HG03025 (cell line): Measurements from ENCODE around the gene MMEL1.

ENCODE experiments used
- ATAC-seq: cut with Tn5 transposase; IDR thresholded peaks from one replicate; pipeline ENCODE4 v1.9.1; 2021; ENCODE audit warnings: mild to moderate bottlenecking, moderate library complexity; ENCODE audit not compliant: unreplicated experiment, low FRiP score

MMEL1 gene

DNA sequence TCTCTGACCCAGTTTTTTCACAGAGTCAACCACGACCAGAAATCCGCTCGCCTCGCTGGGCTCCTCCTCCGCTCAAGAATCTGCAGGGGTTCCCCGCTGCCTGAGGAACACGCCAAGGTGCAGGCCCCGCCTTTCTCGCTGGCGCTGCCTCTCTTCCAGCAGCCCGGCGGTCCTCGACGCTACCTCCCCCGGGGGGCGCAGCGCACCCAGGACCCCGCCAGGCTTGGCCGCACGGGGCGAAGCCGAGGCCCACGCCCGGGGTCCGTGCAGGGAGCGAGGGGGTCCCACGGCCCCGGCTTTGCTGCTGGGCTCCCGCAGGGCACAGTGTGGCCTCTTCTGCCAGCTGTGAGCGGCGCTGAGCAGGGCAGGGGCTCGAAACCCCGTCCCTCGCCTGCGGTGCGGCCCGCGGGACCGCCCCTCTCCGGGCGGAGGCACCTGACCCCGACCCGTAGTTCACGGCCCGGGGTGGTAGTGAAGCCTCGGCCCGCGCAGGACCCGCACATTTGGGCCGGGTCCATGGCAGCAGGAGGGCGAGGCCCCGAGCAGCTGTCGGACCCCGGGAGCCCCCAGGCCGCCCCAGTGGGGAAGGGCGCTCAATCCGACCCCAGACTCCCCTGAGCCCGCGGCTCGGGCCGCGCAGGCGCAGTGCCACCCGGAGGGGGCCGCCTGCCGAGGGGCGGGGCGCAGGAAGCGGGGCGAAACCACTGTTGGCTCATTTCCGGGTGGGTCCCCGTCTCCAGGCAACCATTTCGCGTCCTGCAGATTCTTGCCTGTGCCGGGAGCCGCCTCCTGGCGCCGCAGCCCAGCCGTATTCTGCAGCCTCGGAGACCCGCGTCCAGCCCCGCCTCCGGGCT, 10.0 kb upstream of the MMEL1 start:
- ATAC-seq: peak; percentile 57

DNA sequence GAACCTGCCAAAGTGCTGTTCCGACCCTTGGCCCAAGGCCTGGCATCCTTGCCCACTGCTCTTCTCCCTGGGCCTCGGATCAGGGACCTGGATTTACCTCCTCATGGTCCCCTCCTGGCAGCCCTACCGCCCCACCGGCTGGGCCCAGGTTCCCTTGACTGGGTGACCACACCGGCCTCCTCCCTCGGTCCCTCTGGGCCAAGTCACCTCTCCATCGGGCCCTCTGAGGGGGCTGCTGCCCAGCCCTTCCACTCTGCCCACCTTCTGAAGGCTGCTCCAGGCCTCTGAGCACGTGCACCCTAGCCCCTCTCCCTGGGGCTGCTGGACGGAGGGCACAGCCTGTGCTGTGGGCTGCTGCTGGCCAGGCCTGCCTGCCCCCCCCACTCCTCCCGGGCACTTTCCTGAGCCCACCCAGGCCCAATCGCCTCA, 9.3 kb upstream of the MMEL1 start:
- no peak for ATAC-seq

DNA sequence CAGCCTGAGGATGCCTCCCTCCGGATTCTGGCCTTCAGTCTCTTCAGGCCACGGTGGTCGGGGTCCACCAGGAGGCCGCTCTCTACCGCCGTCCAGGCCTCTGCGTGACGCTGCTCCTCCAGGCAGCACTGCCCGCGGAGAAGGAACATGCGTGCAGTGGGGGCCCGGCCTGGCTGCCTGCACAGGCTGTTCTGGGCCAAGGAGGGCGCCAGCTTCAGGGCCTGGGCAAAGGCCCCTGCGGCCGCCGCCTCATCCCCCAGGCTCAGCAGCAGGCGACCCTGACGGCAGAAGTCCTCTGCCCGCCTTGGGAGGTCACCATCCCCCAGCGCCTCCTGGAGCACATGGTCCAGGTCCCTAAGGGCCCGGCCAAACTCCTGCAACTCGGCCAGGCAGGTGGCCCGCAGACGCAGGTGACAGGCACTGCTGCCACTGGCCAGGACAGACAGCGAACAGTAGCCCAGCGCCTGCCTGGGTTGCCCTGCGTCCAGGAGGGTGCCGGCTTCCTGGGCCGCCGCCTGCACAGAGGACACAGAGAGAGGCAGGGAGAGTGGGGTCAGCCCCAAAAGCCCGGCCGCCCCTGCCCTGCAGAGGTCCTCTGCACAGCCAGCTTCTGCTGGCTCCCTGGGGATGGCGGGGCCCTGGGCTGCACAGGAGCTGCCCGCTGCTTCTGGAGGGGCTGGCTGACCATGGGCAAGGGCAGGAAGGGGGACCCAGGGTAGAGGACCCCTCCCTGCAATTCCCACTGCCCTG, 8.7 kb upstream of the MMEL1 start:
- ATAC-seq: no peak

DNA sequence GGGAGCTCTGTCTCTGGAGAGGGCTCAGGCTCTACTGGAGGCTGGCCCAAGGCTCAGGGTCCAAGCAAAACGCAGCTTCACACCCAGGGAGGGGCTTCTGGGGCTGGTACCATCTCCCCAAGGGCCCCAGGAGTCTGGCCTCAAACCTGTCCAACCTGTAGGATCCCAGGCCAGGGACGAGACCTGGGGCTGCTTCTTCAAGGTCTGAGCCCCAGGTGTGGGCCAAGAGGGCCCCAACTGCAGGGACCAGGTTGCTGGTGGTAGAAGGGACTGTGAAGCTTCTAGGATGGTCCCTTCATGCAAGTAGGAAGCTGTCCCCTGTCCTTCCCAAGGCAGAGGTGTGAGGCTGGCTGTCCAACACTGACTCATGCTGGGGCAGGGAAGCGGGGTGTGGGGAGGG, 7.8 kb upstream of the MMEL1 start:
- no peak for ATAC-seq

DNA sequence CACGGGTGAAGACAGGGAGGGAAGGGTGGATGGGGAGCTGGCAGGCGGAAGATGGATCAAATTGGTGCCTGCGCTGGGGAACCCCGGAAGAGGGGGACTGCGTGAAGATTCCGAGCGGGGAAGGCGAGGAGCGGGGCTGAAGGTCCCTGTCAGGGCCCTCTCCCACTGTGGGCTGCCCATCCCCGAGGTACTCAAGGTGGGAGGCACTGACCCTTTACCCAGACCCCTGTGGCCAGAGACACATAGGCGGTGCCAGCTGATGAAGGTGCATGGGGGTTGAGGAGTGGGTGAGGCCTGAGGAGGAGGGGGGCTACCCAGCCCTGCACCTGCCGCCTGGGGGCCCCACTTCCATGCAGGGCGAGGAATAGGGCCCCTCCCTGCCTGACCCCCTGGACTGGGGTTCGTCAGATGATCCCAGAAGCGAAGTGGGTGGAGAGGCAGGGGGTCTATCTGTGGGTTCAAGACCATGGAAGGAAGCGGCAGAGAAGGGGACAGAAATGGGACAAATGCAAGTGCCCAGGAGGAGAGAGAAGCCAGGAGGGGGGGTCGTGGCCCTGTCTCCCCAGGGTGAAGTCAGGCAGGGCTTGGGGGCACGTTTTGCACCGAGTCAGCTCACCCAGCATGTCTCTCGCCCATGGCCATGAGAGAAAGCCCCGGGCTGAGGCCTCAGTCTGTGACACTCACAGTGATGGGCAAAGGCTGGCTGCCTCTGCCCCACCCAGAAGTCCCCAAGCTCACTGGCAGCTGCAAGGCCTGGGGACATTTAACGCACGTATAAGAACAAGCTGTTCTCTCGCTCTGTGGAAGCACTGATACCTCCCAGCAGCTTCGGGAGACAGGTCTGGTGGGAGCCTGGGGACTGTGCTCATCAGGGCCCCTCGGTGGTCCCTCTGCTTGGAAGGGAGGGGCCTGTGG, 7.0 kb upstream of the MMEL1 start:
- no peak for ATAC-seq

DNA sequence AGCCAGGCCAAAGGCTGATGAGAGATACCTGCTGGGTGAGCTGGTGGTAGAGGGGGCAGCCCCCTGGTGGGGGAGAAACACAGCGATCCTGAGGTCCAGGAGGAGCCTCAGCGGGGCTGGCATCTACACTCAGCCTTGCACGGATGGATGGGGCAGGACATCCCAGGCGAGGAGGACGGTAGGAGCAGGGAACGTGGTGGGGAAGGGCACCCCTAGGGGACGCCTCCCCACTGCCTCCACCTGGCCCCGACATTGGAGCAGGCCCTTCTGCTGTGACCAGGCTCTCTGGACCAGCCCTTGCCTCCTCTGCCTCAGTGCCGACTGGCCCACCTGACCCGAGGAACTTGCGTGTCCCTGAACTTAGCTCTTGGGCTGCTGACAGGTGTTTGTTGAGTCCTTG, 6.4 kb upstream of the MMEL1 start:
- ATAC-seq: no peak

DNA sequence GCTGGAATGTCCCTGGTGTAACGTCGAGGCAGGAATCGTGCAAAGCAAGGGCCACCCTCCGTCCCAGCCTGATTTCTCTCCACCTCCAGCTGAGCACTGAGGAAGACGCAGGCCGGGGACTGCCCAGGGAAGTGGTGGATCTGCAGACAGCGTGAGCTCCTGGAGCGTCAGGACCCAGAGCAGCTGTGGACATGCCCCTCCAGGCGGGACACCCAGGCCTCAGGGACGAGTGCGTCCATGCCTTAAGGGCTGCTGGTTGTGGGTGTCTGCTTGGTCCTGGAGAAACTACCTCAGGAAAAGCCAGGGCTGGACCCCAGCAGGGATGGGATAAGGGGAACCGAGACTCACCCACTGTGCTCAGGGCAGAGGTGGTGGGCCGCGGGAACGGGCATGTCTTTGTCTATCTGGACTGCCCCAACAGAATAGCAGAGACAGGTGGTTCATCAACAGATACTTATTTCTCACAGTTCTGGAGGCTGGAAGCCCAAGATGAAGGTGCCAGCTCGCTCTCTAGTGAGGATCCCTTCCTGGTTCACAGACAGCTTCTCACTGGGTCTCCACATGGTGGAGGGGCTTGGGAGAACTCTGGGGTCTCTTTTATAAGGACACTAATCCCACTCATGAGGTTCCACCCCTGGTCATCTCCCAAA, 5.8 kb upstream of the MMEL1 start:
- ATAC-seq: no peak

DNA sequence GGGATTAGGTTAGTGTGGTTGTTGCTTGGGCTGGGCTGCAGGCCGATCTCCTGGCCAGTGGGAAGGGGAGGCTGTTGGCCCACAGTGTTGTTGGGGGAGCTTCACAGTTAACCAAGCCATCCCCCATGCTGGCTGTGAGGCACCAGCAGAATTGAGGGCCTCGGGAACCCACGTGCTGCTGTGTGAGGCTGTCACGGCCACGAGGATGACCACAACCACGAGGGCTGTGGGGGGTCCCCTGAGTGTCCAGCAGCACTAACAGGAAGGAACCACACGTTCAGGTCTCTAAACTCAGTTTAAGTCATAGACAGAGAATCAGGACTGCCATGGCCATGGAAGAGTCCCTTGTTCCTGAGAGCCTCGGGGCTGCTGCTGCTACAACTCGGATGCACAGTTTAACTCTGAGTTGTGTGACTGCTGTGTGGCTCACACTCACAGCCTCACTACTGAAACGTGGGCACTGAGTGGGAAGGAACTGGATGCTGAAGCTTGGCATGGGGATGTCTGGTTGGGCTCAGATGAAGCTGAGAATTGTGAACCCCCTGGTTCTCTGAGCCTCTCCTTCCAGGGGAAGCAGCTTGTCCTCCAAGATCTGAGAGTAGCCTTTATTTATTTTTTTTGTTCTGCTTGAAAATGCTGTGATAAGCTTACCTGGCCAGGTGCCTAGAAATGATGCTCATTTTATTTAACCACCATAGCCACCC, 4.8 kb upstream of the MMEL1 start:
- no peak for ATAC-seq

DNA sequence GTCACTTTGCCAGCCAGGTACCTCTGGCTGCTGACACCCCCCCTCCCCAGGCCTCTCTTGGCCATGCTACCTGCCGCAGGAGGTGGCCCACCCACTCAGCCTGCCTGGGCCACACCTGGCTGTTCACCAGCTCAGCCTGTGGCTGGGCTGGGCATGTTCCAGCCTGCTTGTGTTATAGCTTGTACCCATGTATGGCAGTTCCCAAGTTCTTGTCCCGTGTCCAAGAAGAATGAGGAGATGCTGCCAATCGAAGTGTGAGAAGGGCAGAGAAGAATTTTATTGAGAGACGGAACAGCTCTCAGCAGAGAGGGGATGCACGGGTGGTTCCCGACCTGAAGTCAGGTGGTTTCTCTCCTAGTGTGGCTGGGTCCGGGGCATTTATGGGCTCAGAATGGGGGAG, 3.9 kb upstream of the MMEL1 start:
- no peak for ATAC-seq

DNA sequence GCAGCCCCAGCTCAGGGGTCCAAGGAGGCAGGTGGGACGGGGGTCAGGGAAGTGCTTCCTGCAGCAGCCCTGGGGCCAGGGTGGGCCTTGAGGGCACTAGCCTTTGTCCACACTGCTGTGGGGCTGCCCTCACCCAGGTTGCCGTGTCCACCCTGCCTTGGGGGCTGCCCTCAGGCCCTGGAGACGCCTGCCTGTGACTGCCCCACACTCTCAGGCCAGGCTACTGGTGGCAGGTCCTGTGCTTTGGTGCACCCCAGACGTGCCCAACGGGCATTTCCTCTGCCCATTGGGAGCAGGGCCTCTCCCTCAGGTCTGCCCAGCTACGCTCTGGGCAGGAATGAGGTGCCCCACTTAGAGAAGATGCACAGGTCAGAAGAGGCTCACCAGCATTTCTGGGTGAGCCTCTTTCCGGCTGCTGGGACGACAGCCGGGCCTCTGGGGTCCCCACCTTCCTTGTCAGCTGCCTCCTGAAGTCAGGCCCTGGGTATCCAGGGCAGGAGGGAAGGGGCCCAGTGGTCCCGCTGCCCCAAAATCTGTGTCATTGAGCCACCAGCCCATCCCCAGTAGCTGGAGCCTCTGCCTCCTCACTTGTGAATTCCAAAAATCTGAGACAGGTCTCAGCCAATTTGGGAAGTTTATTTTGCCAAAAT, 2.7 kb upstream of the MMEL1 start:
- ATAC-seq: no peak

DNA sequence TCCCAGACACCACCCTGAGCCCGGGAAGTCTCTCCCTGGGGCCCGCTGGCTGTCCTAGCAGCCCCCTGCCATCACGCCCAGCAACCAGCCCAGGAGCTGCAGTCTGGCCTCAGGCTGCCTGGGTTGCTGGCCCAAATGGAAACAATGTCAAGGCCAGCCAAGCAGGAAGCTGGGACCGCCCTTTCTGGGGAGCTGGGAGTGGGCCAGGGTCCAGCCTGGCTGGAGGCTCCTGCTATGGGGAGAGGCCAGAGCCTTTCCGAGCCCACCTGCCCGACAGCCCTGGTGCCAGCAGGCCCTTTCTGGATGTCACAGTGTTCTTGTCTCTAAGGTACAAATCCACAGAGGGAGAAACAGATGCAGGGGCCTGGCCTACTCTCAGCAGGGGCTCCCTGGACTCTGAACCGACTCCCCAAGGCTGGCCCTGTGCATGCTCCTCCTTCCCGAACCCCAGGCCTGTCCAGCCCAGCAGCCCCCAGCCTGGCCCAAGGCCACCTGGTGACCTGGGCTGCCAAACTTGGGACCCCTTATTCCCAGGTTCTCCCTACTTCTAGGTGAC, 1.2 kb upstream of the MMEL1 start:
- no peak for ATAC-seq

DNA sequence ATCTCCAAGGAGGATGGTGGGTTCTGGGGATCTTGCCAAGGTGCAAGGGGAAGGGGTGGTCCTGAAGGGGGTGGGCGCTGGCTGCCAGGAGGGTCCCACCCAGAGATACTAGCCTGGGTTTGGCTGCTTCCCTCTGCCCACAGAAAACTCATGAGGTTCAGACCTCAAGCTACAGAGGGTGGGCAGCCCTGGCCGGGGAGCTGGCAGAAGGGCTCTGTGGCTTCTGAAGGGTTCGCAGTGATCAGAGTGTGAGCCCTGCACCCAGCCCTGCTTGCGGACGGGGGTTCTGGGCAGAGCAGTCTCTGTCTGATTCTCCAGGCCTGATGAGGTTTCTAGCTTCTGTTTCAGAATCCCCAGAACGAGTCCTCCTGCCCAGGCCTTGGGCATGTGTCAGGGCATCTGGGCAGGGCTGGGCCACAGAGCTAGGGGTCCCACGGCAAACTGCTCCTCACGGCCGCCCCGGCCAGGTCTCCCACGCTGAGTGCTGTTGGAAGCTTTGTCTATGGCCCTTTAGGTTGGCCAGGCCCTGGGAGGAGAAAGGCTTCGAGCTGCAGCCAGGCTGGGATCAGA, 635 bp upstream of the MMEL1 start:
- ATAC-seq: no peak

DNA sequence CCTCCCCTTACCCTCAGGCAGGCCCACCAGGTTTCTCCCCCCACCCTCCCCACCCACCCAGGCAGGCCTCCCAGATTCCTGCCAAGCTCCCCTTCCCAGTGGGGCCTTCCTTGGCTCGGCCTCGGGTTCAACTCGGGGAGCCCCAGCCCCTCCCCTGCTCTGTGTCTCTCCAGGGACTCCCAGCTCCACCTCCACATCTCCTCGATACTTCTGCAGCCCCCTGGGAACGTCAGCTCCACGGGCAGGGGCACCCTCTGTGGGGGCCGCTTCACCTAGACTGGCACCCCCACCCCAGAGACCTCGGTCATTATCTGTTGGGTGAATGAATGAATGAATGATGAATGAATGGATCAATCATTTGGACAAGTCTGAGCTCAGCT, 775 bp downstream of the MMEL1 start:
- ATAC-seq: no peak

DNA sequence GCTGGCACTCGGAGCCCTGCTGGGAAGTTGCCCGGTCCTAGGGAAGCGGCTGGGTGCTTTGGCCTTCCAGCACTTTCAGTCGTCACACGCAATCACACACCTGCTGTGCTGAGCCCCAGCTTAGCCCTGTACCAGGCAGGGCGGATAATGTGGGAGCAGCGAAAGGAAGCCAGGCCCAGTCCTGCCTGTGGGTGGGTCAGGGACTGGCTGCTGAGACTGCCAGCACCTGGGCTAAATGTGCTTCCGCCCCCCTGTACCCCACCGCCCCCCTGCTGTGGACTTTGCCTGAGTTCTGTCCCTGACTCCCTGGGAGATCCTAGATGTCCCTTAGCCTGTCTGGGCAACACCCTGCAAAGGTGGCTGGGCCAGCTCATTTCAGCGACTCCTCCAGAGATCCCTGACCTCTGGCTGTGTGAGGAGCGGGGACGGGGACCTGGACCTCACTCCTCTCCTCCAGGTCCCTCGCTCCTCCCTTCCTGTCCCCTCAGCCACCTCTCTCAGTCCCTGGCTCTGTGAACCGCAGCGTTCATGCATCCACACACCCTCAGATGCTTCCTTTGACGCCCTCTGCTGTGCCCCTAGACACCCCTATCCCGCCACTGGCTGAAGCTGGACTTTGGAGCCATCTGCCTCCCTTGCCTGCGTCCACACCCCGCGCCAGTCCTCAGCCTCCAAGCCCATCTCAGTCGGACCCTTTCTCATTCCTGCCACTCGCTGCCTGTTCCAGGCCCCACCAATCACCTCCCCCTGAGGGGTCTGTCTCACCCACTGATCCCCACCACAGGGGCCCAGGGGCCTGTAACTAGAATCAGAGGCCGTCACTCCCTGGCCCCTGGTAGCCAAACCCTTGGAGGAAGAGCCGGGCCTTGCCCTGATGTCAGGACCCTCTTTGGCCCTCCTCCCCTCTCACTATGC, 1.4 kb downstream of the MMEL1 start:
- no peak for ATAC-seq

DNA sequence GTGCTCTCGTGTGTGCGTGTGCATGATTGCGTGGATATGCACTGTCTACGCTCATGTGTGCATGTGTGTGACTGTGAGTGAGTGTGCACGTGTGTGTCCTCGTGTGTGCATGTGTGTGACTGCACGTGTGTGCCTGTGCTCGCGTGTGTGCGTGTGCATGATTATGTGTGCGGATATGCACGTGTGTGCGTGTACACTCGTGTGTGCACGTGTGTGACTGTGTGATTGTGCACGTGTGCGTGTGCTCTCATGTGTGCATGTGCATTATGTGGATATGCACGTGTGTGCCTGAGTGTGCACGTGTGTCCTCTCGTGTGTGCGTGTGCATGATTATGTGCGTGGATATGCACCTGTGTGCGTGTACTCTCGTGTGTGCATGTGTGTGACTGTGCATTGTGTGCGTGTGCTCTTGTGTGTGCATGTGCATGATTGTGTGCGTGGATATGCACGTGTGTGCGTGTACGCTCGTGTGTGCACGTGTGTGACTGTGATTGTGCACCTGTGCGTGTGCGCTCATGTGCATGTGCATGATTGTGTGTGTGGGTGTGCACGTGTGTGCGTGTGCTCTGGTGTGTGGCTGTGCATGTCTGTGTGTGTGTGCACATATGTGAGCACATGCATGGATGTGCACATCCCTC, 2.2 kb downstream of the MMEL1 start:
- no peak for ATAC-seq

DNA sequence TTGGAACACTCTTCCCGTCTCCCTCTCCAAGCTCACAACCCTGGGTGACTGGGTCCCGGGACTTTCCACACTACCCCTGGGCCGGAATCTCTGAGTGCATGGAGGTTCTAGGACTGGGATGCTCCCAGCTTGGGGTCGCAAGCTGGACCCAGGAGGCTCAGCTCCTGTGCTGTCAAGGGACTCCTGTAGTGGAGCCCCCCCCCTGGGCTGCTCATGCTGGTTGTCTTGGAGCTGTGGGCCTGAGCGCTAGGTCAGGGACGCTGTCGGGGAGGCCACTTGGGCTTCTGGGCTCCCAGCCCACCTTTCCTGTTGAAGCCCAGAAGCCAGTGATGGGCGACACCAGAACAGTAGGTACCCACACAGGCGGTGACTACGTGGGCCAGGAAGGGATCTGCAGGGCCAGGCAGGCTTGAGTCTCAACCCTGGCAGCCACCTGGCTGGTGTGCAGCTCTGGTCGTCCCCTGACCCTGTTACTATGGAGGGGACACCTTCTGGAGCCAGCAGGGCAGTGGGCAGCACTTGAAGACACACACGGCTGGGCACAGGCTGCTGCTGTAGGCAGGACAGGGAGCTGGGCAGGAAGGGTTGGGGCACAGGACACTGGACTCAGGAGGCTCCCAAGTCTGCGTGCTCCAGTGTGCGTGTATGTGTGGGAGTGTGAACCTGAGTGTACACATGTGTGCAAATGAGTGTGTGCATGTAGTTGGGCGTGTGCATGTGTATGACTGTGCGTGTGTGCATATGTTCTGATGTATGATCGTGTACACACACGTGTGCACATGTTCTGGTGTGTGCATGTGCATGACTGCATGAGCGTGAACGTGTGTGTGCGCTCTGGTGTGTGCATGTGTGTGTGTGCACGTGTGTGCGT, 3.0 kb downstream of the MMEL1 start:
- no peak for ATAC-seq
